ENCODE results near the gene CEP170B.
A peak's percentile ranks its signal among the peaks of the same experiment; 100 is the strongest.
"Not testable (repeated sequence)": the region's sequence is repeated elsewhere in the genome, so short reads cannot be mapped to it uniquely, and the experiment has no call there.

The CEP170B gene

DNA sequence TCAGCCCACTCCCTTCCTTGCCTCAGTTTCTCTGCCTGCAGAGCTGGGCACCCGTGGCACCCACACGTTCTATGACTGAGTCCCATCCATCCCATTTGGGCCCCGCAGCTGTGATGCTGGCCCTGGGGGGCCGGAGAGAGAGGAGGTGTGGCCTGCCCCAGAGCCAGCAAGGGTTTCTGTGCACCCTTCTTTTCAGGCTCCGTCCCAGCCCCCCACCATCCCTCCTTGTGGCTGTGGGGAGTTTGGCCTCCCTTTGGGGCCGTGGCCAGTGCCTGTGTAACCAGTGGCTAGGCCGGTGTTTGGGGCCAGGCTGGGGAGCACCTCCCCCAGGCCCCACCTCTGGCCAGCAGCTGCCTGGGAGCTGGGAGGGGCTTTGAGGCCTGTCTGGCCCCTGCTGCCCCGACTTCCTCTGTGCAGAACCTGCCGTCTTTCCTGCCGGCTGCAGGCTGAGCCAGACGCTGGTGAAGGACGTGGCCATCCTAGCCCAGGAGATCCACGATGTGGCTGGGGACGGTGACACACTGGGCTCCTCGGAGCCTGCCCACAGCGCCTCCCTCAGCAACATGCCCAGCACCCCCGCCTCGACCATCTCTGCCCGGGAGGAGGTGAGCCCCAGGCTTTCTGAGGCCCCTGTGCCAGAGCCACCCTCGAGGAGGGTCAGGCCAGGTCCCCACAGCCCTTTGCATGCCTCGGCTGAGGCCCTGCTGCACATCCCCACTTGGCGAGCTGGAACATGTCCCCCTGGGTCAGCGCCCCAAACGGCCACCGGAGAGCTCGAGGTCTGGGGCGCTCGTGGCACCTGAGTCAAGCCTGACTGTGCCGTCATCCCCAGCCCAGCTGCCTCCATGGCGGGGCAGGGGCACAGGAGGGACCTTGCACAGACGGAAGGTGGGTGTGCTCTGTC lies 27.7 kb downstream of the CEP170B start:
- DNase-seq = no peak

DNA sequence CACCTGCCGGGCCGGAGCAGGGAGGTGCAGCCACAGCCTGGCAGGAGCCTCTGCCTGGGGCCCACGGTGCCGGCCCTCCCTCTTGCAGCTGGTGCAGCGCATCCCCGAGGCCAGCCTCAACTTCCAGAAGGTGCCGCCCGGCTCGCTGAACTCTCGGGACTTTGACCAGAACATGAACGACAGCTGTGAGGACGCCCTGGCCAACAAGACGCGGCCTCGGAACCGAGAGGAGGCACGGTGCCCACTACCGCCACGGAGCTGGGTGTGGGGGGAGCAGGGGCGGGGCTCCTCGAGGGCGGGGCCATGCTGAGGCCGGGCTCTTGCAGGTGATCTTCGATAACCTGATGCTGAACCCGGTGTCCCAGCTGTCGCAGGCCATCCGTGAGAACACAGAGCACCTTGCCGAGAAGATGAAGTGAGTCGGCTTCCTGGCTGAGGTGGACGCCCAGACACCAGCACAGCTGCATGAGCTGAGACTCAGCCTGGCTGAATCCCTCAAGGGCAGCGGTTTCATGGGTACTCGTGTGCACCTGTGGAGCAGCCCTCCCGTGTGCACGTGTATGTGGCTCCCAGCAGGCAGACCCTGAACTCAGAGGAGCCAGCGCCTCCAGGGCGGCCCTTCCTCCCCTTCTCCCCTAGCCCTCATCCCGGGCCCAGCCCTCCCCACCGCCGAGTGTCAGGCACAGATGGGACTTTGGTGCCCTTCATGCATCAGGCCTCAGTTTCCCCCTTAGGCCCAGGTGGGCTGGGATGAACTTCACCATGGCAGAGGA lies 28.6 kb downstream of the CEP170B start:
- peak; percentile 31 for DNase-seq

DNA sequence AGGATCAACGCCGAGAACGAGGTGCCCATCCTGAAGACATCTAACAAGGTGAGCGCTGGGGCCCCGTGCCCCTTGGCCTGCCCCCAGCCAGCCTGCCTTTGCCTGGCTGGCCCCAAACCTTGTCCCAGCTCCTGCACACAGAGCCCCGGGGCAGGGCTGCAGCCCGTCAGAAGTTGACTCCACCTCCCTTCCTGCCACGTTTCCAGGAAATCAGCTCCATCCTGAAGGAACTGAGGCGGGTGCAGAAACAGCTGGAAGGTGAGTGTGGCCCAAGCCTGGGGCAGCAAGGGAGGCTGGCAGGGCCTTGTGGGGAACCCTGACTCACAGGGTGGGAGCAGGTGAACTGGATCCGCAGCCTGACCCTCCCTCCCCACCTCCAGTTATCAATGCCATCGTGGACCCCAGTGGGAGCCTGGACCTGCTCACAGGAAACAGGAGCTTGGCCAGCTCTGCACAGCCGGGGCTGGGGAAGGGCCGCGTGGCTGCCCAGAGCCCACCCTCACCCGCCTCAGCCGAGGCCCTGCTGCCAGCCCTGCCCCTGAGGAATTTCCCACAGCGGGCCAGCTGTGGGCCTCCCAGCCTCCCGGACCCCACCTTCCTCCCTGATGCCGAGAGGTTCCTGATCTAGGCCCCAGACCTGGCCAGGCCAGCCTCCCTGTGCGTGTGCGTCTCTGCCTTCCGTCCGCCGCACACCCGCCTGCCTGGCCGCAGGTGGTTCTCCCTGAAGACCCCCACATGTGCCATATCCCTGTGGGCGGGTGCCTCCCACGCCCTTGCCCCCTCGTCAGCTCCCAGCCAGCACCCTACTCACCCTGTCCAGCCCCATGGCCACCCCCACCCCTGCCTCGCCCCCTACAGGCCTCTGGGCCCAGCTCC lies 29.5 kb downstream of the CEP170B start:
- no peak for DNase-seq

DNA sequence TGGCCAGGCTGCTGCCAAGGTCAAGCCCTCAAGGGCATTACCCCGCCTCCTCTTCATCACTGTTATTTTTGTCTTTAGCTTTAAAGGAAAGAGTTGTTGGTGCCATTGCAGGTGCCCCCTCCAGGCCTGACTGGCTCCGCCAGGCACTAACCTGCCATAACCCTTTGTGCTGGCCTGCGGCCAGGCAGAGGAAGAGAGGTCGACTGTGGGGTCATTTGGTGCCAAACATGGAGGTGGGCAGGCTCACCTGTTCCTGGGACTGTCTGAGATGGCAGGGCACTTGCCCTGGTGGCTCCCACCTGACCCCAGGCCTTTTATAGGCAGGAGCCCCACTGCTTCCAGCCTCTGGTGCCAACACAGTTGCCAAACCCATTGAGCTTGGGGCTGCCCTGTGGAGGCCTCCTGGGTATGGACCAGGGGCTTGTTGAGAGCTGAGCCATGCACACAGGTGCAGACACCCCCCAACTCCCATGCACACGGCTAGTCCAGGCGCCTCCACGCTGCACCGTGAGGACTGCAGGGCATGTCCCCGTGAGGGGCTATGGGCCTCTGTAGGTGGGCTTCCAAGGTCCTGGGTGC lies 30.2 kb downstream of the CEP170B start:
- no peak for DNase-seq

DNA sequence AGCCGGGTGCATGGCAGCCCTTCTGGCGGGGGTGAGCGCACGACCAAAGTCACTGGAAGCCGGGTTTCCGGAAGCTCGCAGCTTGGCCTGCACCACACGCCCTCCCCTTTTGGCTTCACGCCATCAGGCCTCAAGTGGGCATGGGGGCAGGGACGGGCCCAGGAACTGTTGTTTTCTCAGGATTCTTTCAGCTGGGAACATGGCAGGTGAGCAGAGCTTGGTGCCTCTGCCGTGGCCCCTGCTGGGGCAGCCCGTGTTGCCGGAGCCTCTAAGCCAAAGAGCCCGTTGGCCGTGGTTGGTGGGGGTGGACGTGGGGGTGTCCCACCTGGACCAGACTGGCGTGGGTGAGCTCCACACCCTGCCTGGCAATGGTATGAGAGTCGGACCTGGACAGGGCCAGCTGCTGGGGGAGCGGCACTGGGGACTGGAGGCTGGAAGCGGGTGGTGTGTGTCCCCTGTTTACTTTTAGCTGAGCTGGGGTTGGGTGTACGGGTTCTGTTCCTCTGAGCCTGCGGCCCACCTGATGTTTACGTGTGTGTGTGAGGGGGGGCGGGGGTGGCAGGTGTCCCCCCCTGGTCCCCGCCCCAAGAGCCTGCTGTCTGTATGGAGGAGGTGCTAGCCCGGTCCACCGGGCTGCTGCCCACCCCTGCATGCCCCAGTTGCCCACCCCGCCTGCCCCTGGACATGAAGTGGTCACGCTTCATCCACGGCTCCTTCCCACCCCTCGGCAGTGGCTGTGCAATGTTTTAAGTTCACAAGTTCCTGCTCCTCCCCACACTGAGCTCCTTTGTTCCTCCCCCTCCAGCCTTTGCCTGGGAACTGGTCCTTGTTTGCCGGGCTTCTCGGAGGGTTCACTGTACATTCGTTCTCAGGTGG lies 31.0 kb downstream of the CEP170B start:
- no peak for DNase-seq

DNA sequence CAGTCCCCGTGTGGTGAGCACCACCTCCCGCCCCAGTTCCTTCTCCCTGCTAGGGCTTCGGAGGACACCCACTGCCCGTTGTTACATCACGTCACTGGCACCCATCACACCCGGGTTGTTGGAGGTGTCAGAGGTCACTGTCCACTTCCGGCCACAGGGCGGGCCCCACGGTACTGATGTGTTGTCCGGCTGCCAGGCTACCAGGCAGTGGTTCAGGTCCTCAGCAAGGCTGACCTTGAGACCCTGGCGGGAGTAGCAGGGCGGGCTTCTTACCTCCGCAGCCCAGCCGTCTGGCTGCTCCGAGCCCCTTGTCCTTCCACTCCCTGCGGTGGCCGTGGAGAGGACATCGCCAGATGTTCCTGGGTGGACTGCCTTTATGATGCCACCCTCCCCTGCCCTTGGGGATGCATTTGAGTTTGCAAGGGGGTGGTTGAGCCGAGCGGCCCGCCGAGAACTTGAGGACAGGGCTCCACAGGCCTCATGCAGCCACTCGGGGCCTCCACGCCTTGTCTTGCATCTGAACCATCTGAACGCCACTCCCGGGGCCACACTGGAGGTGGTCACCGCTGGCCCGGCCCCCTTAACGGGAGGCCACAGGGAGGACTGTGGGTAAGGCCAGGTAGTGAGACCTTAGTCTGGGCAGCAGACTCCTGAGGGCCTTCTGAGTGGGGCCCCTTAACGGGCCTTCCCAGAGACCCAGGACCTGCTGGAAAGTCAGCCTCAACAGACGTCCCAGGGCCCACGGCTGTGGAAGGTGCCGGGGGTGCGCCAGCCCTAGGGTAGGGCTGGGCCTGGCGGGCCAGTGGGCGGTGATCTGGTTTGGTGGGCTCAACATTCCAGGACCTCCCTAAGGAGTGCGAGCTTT lies 32.5 kb downstream of the CEP170B start:
- DNase-seq = no peak

DNA sequence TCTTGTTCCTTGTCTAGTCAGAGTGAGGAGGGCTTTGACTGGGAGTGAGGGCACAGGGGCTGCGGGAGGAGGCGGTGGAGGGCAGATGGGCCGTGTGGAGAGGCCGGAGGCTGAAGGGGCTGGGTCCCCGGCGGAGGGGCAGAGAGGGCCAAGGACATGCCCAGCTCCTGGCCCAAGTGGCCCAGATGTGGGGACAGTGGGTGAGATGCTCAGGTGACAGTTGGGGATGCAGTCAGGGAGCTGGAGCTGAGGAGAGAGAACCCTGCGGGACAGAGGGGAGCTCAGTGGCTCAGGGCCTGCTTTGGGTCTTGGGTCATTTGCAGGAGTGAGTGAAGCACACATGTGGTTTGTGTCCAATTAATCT lies 33.1 kb downstream of the CEP170B start:
- no peak for DNase-seq

DNA sequence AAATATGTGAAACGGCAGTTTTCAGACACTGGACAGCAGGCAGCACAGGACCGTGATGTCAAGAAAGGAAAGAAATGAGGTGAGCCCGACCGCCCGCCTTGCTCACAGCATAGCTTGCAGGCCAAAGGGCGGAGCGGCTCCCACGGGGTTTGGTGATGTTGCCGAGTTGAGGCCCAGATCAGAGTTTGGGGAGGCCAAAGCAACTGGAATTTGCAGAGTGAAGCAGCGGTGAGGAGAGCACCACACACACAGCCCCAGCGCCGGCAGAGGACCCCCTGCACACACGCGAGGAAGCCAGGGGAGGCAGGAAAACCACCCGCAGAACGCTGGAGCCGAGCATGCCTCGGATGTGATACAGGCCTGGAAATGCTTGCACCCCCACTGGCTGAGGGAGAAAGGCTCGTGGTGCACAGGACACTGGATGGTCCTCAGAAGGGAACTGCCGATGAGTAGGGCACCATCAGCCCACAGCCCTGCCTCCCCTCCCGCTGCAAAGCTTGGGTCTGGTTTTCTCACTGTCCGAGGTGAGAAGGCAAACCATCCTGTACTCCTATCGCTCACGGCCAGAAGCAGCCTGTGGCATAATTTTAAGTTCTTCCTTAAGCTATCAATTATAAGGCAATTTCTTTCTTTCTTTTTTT lies 33.9 kb downstream of the CEP170B start:
- DNase-seq = no peak

DNA sequence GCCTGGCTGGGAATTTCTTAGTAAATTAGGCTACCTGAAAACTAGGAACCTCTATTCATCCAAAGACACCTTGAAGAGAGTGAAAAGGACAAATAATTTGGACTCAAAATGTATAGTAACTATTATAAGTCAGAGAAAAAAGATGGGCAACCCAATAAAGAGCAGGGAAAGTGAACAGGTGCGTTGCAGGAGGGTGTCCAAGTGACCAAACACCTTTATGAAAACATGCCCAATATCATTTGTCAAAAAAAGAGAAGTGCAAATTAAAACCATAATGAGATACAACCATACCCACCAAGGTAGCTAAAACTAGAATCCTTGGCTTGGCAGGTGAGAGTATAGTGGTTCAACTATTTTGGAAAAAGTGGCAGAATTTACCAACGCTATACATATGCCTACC lies 34.7 kb downstream of the CEP170B start:
- DNase-seq = no peak

DNA sequence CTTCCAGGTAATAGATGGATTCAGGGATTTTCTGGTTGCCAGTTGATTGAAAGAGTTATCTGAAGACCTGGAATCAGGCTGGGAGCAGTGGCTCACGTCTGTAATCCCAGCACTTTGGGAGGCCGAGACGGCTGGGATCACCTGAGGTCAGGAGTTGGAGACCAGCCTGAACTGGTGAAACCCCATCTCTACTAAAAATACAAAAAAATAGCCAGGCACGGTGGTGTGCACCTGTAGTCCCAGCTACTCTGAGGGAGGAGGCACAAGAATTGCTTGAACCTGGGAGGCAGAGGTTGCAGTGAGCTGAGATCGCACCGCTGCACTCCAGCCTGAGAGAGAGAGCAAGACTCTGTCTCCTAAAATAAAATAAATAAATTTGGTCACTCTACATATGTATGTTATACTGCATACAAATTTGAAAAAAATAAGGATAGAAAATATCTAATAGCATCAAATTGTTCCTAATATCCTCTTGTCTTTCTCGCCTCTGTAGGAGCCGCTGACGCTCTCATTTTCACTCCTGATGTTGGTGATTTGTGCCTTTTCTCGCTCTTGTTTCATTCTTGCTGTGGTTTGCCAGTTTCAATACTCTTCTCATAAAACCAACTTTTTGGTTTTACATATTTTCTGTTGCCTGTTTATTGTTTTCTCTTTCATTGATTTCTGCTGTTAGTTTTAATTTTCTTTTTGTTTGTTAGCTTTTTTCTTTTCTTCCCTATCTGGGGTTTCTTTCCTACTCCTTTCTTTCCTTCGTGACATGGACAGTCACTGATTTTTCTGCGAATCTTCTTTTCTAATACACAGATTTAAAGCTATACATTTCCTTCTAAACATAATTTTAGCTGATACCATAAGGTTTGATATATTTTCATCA lies 35.8 kb downstream of the CEP170B start:
- DNase-seq = no peak

DNA sequence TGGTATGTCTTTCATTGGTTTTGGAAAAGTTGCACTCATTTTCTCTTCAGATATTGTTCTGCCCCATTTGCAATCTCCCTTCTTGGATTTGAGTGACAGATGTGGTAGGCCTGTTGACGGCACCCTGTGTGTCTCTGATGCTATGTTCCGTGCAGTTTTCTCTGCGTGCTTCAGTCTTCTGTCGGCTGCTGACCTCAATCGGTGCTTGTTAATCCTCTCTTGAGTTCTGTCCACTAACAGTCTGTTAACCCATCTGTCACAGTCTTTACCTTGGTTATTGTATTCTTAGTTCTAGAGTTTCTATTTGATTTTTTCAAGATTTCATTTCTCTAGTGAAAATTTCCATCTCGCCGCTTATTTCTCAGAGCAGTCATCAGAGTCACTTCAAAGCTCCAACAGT lies 38.9 kb downstream of the CEP170B start:
- DNase-seq = no peak

DNA sequence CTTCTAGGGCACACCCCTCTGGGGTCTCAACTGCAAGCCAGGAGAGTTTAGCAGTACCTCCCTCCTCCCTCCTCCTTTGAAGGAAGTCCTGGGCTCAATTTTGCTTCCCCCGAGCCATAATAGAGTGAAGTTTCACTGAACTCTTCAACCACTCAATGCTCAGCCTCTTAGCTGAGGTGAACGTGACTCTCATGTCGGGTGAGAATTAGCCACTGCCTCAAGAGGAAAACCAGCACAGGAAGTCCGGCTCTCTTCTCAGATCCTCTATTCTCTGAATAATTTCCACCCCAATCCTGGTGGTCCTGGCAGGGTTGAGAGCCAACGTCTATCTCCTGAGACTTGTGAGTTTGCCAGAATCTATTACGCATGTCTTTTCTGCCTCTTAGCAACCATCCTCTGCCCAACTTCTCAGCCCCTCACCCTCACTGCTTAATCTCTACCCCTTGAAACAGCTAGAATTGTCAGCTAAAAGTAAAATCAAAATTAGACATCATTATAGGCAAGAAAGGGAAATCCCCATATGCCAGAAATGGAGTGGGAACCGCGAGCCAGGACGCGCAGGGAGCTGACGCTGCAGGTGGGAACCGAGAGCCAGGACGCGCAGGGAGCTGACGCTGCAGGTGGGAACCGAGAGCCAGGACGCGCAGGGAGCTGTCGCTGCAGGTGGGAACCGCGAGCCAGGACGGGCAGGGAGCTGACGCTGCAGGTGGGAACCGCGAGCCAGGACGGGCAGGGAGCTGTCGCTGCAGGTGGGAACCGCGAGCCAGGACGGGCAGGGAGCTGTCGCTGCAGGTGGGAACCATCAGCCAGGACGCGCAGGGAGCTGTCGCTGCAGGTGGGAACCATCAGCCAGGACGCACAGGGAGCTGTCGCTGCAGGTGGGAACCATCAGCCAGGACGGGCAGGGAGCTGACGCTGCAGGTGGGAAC lies 39.8 kb downstream of the CEP170B start:
- DNase-seq = not testable (repeated sequence)

DNA sequence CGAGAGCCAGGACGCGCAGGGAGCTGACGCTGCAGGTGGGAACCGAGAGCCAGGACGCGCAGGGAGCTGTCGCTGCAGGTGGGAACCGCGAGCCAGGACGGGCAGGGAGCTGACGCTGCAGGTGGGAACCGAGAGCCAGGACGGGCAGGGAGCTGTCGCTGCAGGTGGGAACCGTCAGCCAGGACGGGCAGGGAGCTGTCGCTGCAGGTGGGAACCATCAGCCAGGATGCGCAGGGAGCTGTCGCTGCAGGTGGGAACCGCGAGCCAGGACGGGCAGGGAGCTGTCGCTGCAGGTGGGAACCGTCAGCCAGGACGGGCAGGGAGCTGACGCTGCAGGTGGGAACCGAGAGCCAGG lies 40.5 kb downstream of the CEP170B start:
- not testable (repeated sequence) for DNase-seq

DNA sequence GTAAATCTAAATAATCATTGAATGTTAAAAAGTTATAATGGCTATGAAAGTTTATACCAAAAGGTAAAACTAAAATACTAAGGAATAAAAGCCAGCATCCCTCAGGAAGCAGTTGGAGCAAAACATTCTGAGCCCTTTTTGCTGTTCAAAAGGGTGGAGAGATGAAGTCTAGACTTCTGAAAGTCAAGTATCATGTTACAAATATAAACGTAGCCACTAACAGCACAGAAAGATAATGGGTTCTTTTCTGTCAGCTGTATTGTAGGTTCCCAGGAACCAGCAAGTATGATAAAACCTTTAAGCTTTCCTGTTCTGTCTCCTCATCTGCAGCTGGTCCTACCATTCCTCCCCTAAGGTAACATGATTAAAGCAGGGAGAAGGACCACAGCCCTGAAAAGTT lies 43.2 kb downstream of the CEP170B start:
- peak; percentile 37 for DNase-seq

DNA sequence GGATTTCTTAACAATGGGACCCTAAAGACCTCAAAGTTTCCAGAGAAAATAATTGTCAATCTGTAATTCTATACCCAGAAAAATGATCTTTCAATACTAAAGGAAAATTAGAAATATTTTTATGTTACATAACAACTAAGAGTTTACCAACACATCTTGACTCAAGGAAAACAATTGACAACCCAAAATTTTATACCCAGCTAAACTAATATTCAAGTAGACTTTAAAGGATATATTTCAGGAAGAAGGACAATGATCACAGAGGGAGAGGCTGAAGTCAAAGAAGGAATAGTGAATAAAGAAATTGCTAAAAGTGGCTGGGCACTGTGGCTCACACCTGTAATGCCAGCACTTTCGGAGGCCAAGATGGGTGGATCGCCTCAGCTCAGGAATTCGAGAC lies 47.0 kb downstream of the CEP170B start:
- DNase-seq = no peak

DNA sequence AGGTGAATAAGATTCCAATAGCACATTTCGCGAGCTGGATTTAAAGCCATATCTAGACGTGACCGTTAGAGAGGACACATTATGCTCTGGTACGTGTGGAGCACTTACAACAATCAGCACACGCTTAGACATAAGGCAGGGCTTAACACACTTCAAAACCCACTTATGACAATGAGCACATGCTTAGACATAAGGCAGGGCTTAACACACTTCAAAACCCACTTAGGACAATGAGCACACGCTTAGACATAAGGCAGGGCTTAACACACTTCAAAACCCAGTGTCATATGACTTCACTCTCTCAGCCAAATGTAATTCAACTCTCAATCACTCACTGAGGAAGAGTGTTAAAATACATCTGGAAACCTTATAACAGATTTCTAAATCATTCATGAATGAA lies 48.4 kb downstream of the CEP170B start:
- peak; percentile 86 for DNase-seq

DNA sequence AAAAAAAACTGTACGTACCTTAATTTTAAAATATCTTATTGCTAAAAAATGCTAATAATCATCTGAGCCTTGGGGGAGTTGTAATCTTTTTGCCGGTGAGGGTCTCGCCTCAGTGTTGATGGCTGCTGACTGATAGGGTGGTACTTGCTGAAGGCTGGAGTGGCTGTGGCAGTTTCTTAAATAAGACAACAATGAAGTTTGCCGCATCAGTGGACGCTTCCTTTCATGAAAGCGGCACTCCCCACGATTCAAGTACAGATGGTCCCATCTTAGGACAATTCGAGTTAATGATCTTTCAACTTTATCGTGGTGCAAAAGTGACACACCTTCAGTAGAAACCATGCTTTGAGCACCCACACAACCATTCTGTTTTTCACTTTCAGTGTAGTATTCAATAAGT lies 52.0 kb downstream of the CEP170B start:
- no peak for DNase-seq

DNA sequence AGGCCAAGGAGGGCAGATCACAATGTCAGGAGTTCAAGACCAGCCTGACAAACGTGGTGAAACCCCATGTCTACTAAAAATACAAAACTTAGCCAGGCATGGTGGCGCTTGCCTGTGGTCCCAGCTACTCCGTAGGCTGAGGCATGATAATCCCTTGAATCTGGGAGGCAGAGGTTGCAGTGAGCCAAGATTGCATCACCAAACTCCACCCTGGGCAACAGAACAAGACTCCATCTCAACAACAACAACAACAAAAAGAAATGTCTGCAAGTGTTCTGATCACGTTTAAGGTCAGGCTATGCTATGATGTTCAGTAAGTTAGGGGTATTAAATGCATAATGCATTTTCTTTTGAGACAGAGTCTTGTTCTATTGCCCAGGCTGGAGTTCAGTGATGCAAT lies 52.9 kb downstream of the CEP170B start:
- no peak for DNase-seq
